ENCODE results near the gene CD209. TPM values are rescaled to one million over a fixed set of nuclear protein-coding genes. Genes with fewer than 3 reads are reported as not detected.

The CD209 gene
- total RNA-seq, 1 experiment from 2014 or later, result not detected

DNA sequence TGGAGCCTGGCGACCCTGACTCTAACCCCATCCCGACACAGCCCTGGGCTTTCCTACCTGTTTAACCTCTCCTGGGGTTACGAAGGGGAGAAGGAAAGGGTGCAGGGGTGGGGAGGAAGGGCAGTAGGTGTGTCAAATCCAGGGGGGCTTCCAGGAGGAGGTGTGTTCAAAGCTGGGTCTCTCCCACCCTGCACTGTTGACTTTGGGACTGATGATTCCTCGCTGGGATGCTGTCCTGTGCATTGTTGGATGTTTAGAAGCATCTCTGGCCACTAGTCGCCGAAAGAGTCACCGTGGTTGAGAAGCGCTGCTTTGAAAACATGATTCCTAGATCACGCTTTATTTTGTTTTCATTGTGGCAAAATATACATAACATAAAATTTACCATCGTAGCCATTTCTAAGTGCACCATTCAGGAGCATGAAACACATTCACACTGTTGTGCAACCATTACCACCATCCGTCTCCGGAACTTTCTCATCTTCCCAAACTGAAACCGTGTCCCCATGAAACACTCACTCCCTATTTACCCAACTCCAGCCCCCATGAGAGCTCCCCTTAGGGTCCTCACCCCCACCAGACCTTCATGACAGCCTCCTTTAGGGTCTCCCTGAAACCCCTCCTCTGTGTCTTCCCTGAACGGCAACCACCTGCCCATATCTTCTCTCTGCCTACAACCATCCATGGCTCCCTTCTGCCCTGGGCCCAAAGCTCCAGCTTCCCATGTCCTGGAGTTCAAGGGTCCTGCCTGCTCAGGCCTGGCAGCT lies 41.0 kb downstream of the CD209 start:
- H3K9me3 ChIP-seq (ENCODE audit: control insufficient read depth, insufficient read depth, low read depth, low read length), result no peaks in the 10 kb centered on the region
- TF ChIP-seq, protein P1, sequence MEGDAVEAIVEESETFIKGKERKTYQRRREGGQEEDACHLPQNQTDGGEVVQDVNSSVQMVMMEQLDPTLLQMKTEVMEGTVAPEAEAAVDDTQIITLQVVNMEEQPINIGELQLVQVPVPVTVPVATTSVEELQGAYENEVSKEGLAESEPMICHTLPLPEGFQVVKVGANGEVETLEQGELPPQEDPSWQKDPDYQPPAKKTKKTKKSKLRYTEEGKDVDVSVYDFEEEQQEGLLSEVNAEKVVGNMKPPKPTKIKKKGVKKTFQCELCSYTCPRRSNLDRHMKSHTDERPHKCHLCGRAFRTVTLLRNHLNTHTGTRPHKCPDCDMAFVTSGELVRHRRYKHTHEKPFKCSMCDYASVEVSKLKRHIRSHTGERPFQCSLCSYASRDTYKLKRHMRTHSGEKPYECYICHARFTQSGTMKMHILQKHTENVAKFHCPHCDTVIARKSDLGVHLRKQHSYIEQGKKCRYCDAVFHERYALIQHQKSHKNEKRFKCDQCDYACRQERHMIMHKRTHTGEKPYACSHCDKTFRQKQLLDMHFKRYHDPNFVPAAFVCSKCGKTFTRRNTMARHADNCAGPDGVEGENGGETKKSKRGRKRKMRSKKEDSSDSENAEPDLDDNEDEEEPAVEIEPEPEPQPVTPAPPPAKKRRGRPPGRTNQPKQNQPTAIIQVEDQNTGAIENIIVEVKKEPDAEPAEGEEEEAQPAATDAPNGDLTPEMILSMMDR (IDR thresholded peaks at IDR 0.05), result no peak
- TF ChIP-seq, protein P2, sequence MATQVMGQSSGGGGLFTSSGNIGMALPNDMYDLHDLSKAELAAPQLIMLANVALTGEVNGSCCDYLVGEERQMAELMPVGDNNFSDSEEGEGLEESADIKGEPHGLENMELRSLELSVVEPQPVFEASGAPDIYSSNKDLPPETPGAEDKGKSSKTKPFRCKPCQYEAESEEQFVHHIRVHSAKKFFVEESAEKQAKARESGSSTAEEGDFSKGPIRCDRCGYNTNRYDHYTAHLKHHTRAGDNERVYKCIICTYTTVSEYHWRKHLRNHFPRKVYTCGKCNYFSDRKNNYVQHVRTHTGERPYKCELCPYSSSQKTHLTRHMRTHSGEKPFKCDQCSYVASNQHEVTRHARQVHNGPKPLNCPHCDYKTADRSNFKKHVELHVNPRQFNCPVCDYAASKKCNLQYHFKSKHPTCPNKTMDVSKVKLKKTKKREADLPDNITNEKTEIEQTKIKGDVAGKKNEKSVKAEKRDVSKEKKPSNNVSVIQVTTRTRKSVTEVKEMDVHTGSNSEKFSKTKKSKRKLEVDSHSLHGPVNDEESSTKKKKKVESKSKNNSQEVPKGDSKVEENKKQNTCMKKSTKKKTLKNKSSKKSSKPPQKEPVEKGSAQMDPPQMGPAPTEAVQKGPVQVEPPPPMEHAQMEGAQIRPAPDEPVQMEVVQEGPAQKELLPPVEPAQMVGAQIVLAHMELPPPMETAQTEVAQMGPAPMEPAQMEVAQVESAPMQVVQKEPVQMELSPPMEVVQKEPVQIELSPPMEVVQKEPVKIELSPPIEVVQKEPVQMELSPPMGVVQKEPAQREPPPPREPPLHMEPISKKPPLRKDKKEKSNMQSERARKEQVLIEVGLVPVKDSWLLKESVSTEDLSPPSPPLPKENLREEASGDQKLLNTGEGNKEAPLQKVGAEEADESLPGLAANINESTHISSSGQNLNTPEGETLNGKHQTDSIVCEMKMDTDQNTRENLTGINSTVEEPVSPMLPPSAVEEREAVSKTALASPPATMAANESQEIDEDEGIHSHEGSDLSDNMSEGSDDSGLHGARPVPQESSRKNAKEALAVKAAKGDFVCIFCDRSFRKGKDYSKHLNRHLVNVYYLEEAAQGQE (IDR thresholded peaks at IDR 0.05; ENCODE audit: insufficient read depth in 1 of 2, low read depth in 2 of 2, low read length in 1 of 2), result no peak
- TF ChIP-seq SIN3A (IDR thresholded peaks at IDR 0.05; ENCODE audit: borderline replicate concordance, insufficient read depth, low read depth, low read length) (no peak), TCF7L2 (IDR thresholded peaks at IDR 0.05; ENCODE audit: low read depth, low read length) (no peak), POLR2AphosphoS5 (IDR thresholded peaks at IDR 0.05; ENCODE audit: low read depth, low read length) (no peak)
- in situ Hi-C loops (cut with HindIII; ENCODE audit: low pct_unique_long_range_greater_than_20kb, low sequenced_read_pairs) (no loop called here), intact Hi-C loops (cut with micrococcal nuclease; ENCODE audit: unreplicated experiment) (no loop called here)
- ChIA-PET CTCF (interaction anchor here (0.5 kb wide), 1 partner anchor 742 kb away, joined by 5 read pairs; no protein-coding TSS in a partner anchor), POLR2A (no interaction called here)
- no peak overlapping the region for H3K27ac ChIP-seq (ENCODE audit: low read length)
- no peaks in the 10 kb centered on the region for H3K4me1 ChIP-seq (ENCODE audit: control insufficient read depth, insufficient read depth, low read length)
- H3K27me3 ChIP-seq (ENCODE audit: control insufficient read depth, insufficient read depth, low read length), result no peaks in the 10 kb centered on the region
- H3K36me3 ChIP-seq (ENCODE audit: control insufficient read depth, insufficient read depth, low read length), result no peaks in the 10 kb centered on the region
- no peak for DNase-seq (ENCODE audit: low read depth, low spot score)
- H3K4me3 ChIP-seq (ENCODE audit: low read depth in 2 of 2, low read length in 2 of 2), result no peak overlapping the region
- no peak for ATAC-seq
- BruUV-seq (replicated peaks), result no TSS peak

DNA sequence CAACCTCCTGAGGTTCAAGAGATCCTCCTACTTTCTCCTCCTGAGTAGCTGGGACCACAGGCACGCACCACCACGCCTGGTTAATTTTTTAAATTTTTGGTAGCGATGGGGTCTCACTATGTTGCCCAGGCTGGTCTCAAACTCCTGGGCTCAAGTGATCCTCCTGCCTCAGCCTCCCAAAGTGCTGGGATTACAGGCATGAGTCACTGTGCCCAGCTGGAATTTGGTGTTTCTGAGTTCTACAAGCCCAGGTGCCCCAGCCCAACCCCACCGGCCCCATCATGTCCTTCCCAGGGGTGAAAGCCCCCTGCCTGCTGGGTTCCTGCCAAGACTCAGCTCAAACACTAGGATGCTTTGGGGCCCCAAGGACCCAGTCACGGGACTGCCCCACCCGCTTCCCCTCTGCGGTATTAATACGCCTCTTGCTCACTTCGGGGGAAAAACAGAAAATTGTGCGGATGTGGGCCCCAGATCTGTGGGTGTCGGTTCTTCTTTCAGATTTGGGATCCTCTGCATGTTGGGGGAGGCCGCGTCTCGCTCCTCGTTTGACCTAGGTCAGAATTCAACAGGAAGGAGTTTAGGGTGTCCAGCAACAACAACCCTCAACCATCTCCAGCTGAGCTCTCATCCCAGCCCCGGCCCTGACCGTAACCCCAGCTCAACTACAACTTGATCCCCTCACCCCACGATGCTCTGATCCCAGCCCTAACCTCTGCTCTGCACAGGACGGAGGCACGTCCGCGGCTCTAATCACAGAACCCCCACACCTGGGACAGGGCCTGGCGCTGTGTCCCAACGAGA lies 41.7 kb downstream of the CD209 start:
- Histone ChIP-seq H3K4me3 (ENCODE audit: low read depth in 2 of 2, low read length in 2 of 2) (no peak overlapping the region), H3K9me3 (ENCODE audit: control insufficient read depth, insufficient read depth, low read depth, low read length) (no peaks in the 10 kb centered on the region), H3K27me3 (ENCODE audit: control insufficient read depth, insufficient read depth, low read length) (no peaks in the 10 kb centered on the region), H3K4me1 (ENCODE audit: control insufficient read depth, insufficient read depth, low read length) (no peaks in the 10 kb centered on the region), H3K27ac (ENCODE audit: low read length) (no peak overlapping the region), H3K36me3 (ENCODE audit: control insufficient read depth, insufficient read depth, low read length) (no peaks in the 10 kb centered on the region)
- ATAC-seq (no peak), DNase-seq (ENCODE audit: low read depth, low spot score) (no peak)
- BruUV-seq (replicated peaks), result no TSS peak
- TF ChIP-seq, protein P2 (IDR thresholded peaks at IDR 0.05; ENCODE audit: insufficient read depth in 1 of 2, low read depth in 2 of 2, low read length in 1 of 2), result no peak
- no peak for TF ChIP-seq POLR2AphosphoS5 (IDR thresholded peaks at IDR 0.05; ENCODE audit: low read depth, low read length)
- TF ChIP-seq SIN3A (IDR thresholded peaks at IDR 0.05; ENCODE audit: borderline replicate concordance, insufficient read depth, low read depth, low read length), result no peak
- TF ChIP-seq TCF7L2 (IDR thresholded peaks at IDR 0.05; ENCODE audit: low read depth, low read length), result no peak
- TF ChIP-seq, protein P1 (IDR thresholded peaks at IDR 0.05), result no peak
- ChIA-PET CTCF (no interaction called here), POLR2A (no interaction called here)
- in situ Hi-C loops (cut with HindIII; ENCODE audit: low pct_unique_long_range_greater_than_20kb, low sequenced_read_pairs), result no loop called here
- intact Hi-C loops (cut with micrococcal nuclease; ENCODE audit: unreplicated experiment), result no loop called here

All from Panc1 (cell line).